Neural progenitor cell (in vitro differentiated cells): ENCODE data around the gene PRKAG2. TPM values are rescaled to one million over a fixed set of nuclear protein-coding genes. Genes with fewer than 3 reads are reported as not detected.

Experiments
- DNase-seq: peaks from one replicate; pipeline ENCODE4 v3.0.0-alpha.2; 2016; ENCODE audit warnings: low spot score
- H2AFZ ChIP-seq: fragments of 200-600 bp; sonication (generic); replicated peaks from 2 replicates; pipeline ENCODE4 v1.6.1; 2016; ENCODE audit warnings: antibody characterized with exemption
- H3F3A ChIP-seq: fragments of 200-600 bp; sonication (generic); 2 replicates; pipeline ENCODE4 v1.6.1; 2016; ENCODE audit warnings: antibody characterized with exemption, low read depth
- H3K27ac ChIP-seq: fragments of 200-600 bp; sonication (generic); 2 replicates; pipeline ENCODE4 v1.5.1; 2016; ENCODE audit warnings: mild to moderate bottlenecking
- H3K27me3 ChIP-seq: fragments of 200-600 bp; sonication (generic); 2 replicates; pipeline ENCODE4 v1.6.1; 2016; ENCODE audit warnings: mild to moderate bottlenecking, moderate library complexity
- H3K36me3 ChIP-seq: fragments of 200-600 bp; sonication (generic); 2 replicates; pipeline ENCODE4 v1.5.1; 2016
- H3K4me1 ChIP-seq: fragments of 200-600 bp; sonication (generic); 2 replicates; pipeline ENCODE4 v1.6.1; 2016; ENCODE audit warnings: mixed run types
- H3K4me2 ChIP-seq: fragments of 200-600 bp; sonication (generic); 2 replicates; pipeline ENCODE4 v1.6.1; 2016
- H3K4me3 ChIP-seq: fragments of 200-600 bp; sonication (generic); 2 replicates; pipeline ENCODE4 v1.5.1; 2016
- H3K79me2 ChIP-seq: fragments of 200-600 bp; sonication (generic); 2 replicates; pipeline ENCODE4 v1.6.1; 2016; ENCODE audit warnings: low read depth
- H3K9ac ChIP-seq: fragments of 200-600 bp; sonication (generic); 2 replicates; pipeline ENCODE4 v1.6.1; 2016
- H3K9me3 ChIP-seq: fragments of 200-600 bp; sonication (generic); 2 replicates; pipeline ENCODE4 v1.5.1; 2016; ENCODE audit warnings: low read depth
- H4K20me1 ChIP-seq: fragments of 200-600 bp; sonication (generic); 2 replicates; pipeline ENCODE4 v1.6.1; 2016; ENCODE audit warnings: low read depth
- H3K27ac Mint-ChIP-seq: 3 replicates; pipeline ENCODE4 v1.8.0; 2021; ENCODE audit warnings: mixed read lengths
- H3K27me3 Mint-ChIP-seq: 2 replicates; pipeline ENCODE4 v1.8.0; 2022; ENCODE audit warnings: low read depth, mild to moderate bottlenecking, inconsistent platforms, moderate library complexity, mixed read lengths; ENCODE audit not compliant: insufficient read depth
- H3K36me3 Mint-ChIP-seq: 3 replicates; pipeline ENCODE4 v1.8.0; 2021; ENCODE audit warnings: mixed read lengths
- H3K4me1 Mint-ChIP-seq: 3 replicates; pipeline ENCODE4 v1.8.0; 2021; ENCODE audit warnings: mixed read lengths
- H3K4me3 Mint-ChIP-seq: 3 replicates; pipeline ENCODE4 v1.8.0; 2021; ENCODE audit warnings: mild to moderate bottlenecking, moderate library complexity, mixed read lengths
- H3K9me3 Mint-ChIP-seq: 3 replicates; pipeline ENCODE4 v1.8.0; 2020; ENCODE audit warnings: mixed read lengths
- EZH2 ChIP-seq: fragments of 200-600 bp; sonication (generic); IDR thresholded peaks from 2 replicates; pipeline ENCODE4 v1.6.1; 2017; ENCODE audit warnings: antibody characterized with exemption, mild to moderate bottlenecking, moderate library complexity
- EZH2phosphoT487 ChIP-seq: fragments of 200-600 bp; sonication (generic); IDR thresholded peaks from 2 replicates; pipeline ENCODE4 v1.6.1; 2017; ENCODE audit warnings: antibody characterized with exemption
- total RNA-seq: library from RNA; depleted of rRNA; stranded (reverse); fragments of >200 nt; gene quantifications from 2 replicates; pipeline ENCODE4 v1.2.3, GENCODE V29; 2015; ENCODE audit warnings: low replicate concordance
- TF ChIP-seq, protein P1 (sequence below): fragments of 200-600 bp; sonication (generic); IDR thresholded peaks from 2 replicates; pipeline ENCODE4 v1.5.1; 2017; ENCODE audit warnings: antibody characterized with exemption, mild to moderate bottlenecking

The PRKAG2 gene
- total RNA-seq, 1 donor from 2014 or later: 11.4 TPM

DNA sequence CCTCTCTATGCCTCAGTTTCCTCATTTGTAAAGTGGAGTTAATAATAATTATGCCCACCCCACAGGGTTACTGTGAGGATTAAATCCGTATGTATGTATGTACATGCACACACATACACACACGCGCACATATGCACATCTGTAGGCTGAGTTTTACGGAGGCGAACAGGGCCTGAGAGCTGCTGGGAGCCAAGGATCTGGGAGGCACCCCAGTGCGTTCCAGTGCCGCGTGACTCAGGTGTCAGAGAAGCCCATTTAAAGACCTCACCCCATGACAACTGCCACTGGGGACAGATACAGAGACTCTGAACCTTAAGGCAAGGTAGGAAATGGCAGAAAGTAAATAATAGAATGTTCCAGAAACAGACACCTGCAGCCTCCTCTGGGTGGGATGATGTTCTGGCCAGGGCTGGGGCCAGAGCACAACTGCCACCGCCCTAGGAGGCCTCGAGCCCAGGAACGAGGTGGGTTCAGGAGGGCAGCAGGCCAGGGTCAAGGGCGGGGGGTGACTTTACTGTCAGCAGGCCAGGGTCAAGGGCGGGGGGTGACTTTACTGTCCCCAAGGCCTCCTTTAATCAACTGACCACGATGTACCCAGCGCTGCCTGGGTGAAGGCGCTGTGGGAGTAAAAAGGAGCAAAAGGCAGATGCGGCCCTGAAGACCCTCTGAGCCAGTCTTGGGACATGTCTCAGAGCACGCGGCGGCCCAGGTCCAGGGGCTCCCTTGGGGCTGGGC lies 54.9 kb downstream of the PRKAG2 start:
- peaks cover 21% of the 10 kb centered on the region for H3K4me1 Mint-ChIP-seq
- Histone ChIP-seq H3K36me3 (no peaks in the 10 kb centered on the region), H3K79me2 (no peaks in the 10 kb centered on the region), H3K27me3 (no peaks in the 10 kb centered on the region), H3K27ac (no peak overlapping the region), H3F3A (no peaks in the 10 kb centered on the region), H3K9ac (no peak overlapping the region), H3K4me3 (no peak overlapping the region), H2AFZ (no peak overlapping the region), H4K20me1 (no peaks in the 10 kb centered on the region), H3K4me2 (no peak overlapping the region), H3K4me1 (no peaks in the 10 kb centered on the region), H3K9me3 (no peaks in the 10 kb centered on the region)
- H3K4me3 Mint-ChIP-seq: no peak overlapping the region
- no peak for DNase-seq
- H3K9me3 Mint-ChIP-seq: no peaks in the 10 kb centered on the region
- H3K27me3 Mint-ChIP-seq: peaks cover 14% of the 10 kb centered on the region
- H3K36me3 Mint-ChIP-seq: no peaks in the 10 kb centered on the region
- TF ChIP-seq EZH2phosphoT487 (no peak), EZH2 (no peak)
- TF ChIP-seq, protein P1, sequence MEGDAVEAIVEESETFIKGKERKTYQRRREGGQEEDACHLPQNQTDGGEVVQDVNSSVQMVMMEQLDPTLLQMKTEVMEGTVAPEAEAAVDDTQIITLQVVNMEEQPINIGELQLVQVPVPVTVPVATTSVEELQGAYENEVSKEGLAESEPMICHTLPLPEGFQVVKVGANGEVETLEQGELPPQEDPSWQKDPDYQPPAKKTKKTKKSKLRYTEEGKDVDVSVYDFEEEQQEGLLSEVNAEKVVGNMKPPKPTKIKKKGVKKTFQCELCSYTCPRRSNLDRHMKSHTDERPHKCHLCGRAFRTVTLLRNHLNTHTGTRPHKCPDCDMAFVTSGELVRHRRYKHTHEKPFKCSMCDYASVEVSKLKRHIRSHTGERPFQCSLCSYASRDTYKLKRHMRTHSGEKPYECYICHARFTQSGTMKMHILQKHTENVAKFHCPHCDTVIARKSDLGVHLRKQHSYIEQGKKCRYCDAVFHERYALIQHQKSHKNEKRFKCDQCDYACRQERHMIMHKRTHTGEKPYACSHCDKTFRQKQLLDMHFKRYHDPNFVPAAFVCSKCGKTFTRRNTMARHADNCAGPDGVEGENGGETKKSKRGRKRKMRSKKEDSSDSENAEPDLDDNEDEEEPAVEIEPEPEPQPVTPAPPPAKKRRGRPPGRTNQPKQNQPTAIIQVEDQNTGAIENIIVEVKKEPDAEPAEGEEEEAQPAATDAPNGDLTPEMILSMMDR: no peak
- H3K27ac Mint-ChIP-seq: no peak overlapping the region

DNA sequence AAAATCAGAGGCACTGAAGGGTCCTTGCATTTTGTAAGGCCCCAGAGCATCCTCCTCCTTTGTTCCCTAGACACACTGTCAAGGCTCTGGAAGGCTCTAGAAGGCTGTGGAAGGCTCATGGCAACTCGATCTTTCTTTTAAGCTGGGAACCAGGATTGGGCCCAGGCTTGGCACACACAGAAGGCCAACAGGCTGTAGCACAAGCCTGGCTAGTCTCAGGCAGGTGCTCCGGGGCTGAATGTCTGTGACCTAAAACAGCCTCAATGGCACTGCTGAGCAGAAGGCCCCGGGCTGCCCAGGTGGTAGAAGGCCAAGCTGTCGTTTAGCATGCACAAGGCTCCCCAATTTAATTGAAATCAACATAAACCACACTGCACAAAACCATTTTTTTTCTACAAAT lies 55.7 kb downstream of the PRKAG2 start:
- Histone ChIP-seq H3K27me3 (peaks cover 7% of the 10 kb centered on the region), H3K9me3 (no peaks in the 10 kb centered on the region), H3K9ac (no peak overlapping the region), H3K4me3 (no peak overlapping the region), H3K4me1 (no peaks in the 10 kb centered on the region), H3K36me3 (no peaks in the 10 kb centered on the region), H2AFZ (no peak overlapping the region), H4K20me1 (no peaks in the 10 kb centered on the region), H3F3A (no peaks in the 10 kb centered on the region), H3K4me2 (no peak overlapping the region), H3K79me2 (no peaks in the 10 kb centered on the region), H3K27ac (no peak overlapping the region)
- Mint-ChIP-seq H3K4me3 (no peak overlapping the region), H3K27ac (no peak overlapping the region), H3K4me1 (peaks cover 21% of the 10 kb centered on the region), H3K36me3 (no peaks in the 10 kb centered on the region), H3K27me3 (peaks cover 14% of the 10 kb centered on the region), H3K9me3 (no peaks in the 10 kb centered on the region)
- TF ChIP-seq EZH2phosphoT487: no peak
- no peak for TF ChIP-seq EZH2
- TF ChIP-seq, protein P1: no peak
- no peak for DNase-seq

DNA sequence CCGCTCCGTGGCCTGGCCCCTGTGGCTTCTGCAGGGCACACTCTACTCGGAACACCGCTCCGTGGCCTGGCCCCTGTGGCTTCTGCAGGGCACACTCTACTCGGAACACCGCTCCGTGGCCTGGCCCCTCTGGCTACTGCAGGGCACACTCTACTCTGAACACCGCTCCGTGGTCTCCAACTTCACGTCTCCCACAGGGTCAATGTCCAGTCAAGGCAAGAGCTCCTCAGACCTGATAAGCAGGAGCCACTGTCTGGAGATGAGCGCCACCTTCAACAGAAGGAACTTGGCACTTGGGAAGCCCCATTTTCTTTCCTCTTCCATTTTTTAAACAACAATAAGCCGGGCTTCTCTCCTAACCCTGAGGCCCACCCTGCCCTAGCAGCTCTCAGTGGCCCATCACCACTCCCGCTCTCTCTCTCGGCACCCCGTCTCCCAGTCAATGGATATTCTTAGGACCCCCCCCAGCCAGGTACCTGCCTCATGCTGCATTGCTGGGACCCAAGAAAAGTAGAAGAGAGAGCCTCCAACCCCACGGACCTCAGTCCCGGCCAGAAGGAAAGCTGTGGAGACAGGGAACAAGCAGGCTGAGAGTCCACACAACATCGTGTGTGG lies 56.3 kb downstream of the PRKAG2 start:
- Histone ChIP-seq H3F3A (no peaks in the 10 kb centered on the region), H3K9me3 (no peaks in the 10 kb centered on the region), H3K9ac (no peak overlapping the region), H2AFZ (no peak overlapping the region), H3K27me3 (peaks cover 13% of the 10 kb centered on the region), H3K27ac (no peak overlapping the region), H3K36me3 (no peaks in the 10 kb centered on the region), H4K20me1 (no peaks in the 10 kb centered on the region), H3K4me3 (no peak overlapping the region), H3K4me1 (no peaks in the 10 kb centered on the region), H3K79me2 (no peaks in the 10 kb centered on the region), H3K4me2 (no peak overlapping the region)
- Mint-ChIP-seq H3K36me3 (no peaks in the 10 kb centered on the region), H3K9me3 (no peaks in the 10 kb centered on the region), H3K4me1 (peaks cover 21% of the 10 kb centered on the region), H3K27me3 (peaks cover 11% of the 10 kb centered on the region), H3K4me3 (no peak overlapping the region), H3K27ac (no peak overlapping the region)
- no peak for DNase-seq
- TF ChIP-seq, protein P1: no peak
- TF ChIP-seq EZH2phosphoT487 (no peak), EZH2 (no peak)
